ENCODE measurements around the gene SPATA19.

Gene SPATA19

DNA sequence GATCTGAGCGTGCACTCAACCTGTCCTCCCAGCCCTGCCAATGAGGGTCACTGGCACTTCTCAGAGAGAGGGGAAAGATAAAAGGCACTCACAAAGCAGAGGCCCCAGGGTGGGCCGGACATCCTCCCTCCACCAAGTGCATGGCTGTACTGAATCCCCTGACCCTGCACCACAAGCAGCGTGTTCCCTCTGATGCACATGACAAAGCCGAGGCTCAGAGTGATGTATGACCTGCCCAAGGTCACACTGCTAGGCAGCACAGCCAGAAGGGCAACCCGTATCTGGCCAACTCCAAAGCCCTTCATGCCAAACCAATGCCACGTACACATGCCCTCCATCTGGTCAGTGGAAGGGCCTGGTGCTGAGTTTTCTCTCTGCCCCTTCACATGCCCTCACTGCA, 22.1 kb downstream of the SPATA19 start:
- Histone ChIP-seq H3K4me2 (ENCODE audit: low read length) (no peak overlapping the region), H3K27ac (ENCODE audit: low read depth, low read length, poor library complexity, severe bottlenecking) (no peak overlapping the region), H3K9ac (ENCODE audit: low read length) (no peak overlapping the region), H3K4me3 (ENCODE audit: low read depth, low read length, poor library complexity, severe bottlenecking) (no peak overlapping the region), H3K27me3 (ENCODE audit: insufficient read depth, low read length) (no peaks in the 10 kb centered on the region), H3K4me1 (ENCODE audit: insufficient read depth, low read length, severe bottlenecking) (no peaks in the 10 kb centered on the region), H3K79me2 (ENCODE audit: insufficient read depth, low read length) (no peaks in the 10 kb centered on the region), H3K9me3 (ENCODE audit: low read length) (no peaks in the 10 kb centered on the region), H4K20me1 (ENCODE audit: insufficient read depth, low read length) (no peaks in the 10 kb centered on the region), H3K9me2 (ENCODE audit: low read depth, low read length) (no peaks in the 10 kb centered on the region), H3F3A (ENCODE audit: insufficient read depth, low read length) (no peaks in the 10 kb centered on the region), H3K36me3 (ENCODE audit: insufficient read depth, low read length) (no peaks in the 10 kb centered on the region), H2AFZ (ENCODE audit: low read length) (no peak overlapping the region)
- TF ChIP-seq CTCF (IDR thresholded peaks at IDR 0.05; ENCODE audit: low read length) (no peak), EZH2 (IDR thresholded peaks at IDR 0.05; ENCODE audit: borderline replicate concordance, low read length) (no peak)

DNA sequence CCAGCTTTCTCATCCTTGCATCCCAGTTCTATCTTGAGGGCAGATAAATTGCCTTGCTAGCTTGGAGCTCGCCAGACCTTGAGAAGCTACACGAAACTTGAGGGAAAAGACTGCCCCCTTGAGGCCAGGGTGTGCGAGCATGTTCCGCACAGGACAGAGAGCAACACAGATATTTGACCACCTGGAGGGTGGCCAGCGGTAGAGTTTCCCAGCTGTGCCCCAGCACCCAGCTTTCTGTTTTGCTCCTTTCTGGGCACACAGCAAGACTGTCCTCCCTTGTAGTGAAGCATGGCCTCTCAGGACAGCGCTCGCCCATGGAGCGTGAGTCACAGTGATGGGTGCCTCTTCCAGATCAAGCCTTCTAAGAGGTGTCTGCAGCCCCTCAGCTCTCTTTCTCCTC, 23.5 kb downstream of the SPATA19 start:
- H3K4me2 ChIP-seq (ENCODE audit: low read length) = no peak overlapping the region

DNA sequence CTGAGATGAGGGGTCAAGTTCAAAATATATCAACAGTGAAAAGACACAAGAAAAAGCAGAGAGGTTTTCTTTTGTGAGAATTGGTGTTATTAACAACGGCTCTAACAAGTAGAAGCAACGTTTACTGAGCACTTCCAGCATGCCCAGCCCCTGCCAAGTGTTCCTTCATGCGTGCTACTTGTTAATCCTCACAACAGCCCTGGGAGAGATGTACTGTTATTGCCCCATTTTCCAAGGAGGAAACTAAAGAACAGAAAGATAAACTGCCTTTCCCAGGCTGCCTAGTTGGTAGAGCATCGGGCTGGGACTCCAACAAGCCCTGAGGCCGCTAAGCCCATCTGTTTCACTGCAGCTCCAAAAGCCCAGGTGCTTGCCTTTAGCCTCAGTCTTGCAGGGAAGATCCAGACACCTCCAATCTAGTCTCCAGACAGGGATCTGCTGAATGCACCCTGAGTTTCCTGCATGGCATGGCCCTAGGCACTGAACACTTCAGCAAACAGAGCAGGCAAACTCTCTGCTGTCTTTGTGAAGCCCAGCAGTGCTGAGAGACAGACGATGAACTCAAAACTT, 25.5 kb downstream of the SPATA19 start:
- no peak for TF ChIP-seq CTCF (IDR thresholded peaks at IDR 0.05; ENCODE audit: low read length)
- no peak for TF ChIP-seq EZH2 (IDR thresholded peaks at IDR 0.05; ENCODE audit: borderline replicate concordance, low read length)
- Histone ChIP-seq H3K36me3 (ENCODE audit: insufficient read depth, low read length) (no peaks in the 10 kb centered on the region), H4K20me1 (ENCODE audit: insufficient read depth, low read length) (no peaks in the 10 kb centered on the region), H3K27ac (ENCODE audit: low read depth, low read length, poor library complexity, severe bottlenecking) (no peak overlapping the region), H2AFZ (ENCODE audit: low read length) (no peak overlapping the region), H3K4me3 (ENCODE audit: low read depth, low read length, poor library complexity, severe bottlenecking) (no peak overlapping the region), H3K4me1 (ENCODE audit: insufficient read depth, low read length, severe bottlenecking) (no peaks in the 10 kb centered on the region), H3K79me2 (ENCODE audit: insufficient read depth, low read length) (no peaks in the 10 kb centered on the region), H3K9me2 (ENCODE audit: low read depth, low read length) (no peaks in the 10 kb centered on the region), H3K4me2 (ENCODE audit: low read length) (no peak overlapping the region), H3F3A (ENCODE audit: insufficient read depth, low read length) (no peaks in the 10 kb centered on the region), H3K27me3 (ENCODE audit: insufficient read depth, low read length) (no peaks in the 10 kb centered on the region), H3K9me3 (ENCODE audit: low read length) (no peaks in the 10 kb centered on the region), H3K9ac (ENCODE audit: low read length) (no peak overlapping the region)

More for the DNA sequence above, 23.5 kb downstream of the SPATA19 start:
- H3K27ac ChIP-seq (ENCODE audit: low read depth, low read length, poor library complexity, severe bottlenecking) = no peak overlapping the region
- H3K79me2 ChIP-seq (ENCODE audit: insufficient read depth, low read length) = no peaks in the 10 kb centered on the region
- no peaks in the 10 kb centered on the region for H3K9me3 ChIP-seq (ENCODE audit: low read length)
- no peak for TF ChIP-seq EZH2 (IDR thresholded peaks at IDR 0.05; ENCODE audit: borderline replicate concordance, low read length)
- TF ChIP-seq CTCF (IDR thresholded peaks at IDR 0.05; ENCODE audit: low read length) = peak; percentile 66
- H3F3A ChIP-seq (ENCODE audit: insufficient read depth, low read length) = no peaks in the 10 kb centered on the region
- H3K27me3 ChIP-seq (ENCODE audit: insufficient read depth, low read length) = no peaks in the 10 kb centered on the region
- H2AFZ ChIP-seq (ENCODE audit: low read length) = no peak overlapping the region
- H3K36me3 ChIP-seq (ENCODE audit: insufficient read depth, low read length) = no peaks in the 10 kb centered on the region
- H4K20me1 ChIP-seq (ENCODE audit: insufficient read depth, low read length) = no peaks in the 10 kb centered on the region
- no peaks in the 10 kb centered on the region for H3K4me1 ChIP-seq (ENCODE audit: insufficient read depth, low read length, severe bottlenecking)
- no peak overlapping the region for H3K9ac ChIP-seq (ENCODE audit: low read length)
- no peak overlapping the region for H3K4me3 ChIP-seq (ENCODE audit: low read depth, low read length, poor library complexity, severe bottlenecking)
- H3K9me2 ChIP-seq (ENCODE audit: low read depth, low read length) = no peaks in the 10 kb centered on the region
